ENCODE measurements around the gene NAXD.

NAXD gene

DNA sequence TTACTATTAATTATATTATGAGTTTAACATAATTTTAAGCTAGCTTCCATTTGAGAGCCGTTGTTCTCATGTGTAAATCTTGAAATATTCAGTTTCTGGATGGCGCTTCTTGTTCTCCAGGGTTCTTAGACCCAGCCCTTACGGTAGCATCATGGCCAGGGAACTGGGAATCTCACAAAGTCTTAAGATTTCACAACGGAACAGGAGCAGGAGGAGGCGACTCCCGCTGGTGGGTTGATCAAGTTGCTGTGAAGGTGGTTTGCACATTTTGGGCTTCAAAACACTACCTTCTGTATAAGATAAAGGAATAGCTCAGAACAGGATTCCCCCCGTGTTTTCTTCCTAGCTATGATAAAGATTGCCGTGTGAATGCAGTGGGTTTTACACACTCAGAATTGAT is 2.8 kb downstream of the NAXD start:
- no peaks in the 10 kb centered on the region for H3K9me3 ChIP-seq (ENCODE audit: insufficient read depth, low read depth, low read length)
- no peak overlapping the region; the same call in 1 of the 2 replicates for H3K4me3 ChIP-seq (ENCODE audit: low read length)
- H3K9ac ChIP-seq (ENCODE audit: low read depth, low read length): no peak overlapping the region
- peaks cover 12% of the 10 kb centered on the region; the same call in 1 of the 2 replicates for H3K36me3 ChIP-seq (ENCODE audit: insufficient read depth, low read length)
- H3K4me1 ChIP-seq (ENCODE audit: insufficient read depth, low read length): peaks cover 18% of the 10 kb centered on the region
- no peaks in the 10 kb centered on the region; the same call in 1 of the 2 replicates for H3K27me3 ChIP-seq (ENCODE audit: insufficient read depth, low read length)
- H3K27ac ChIP-seq (ENCODE audit: low read depth, low read length): no peak overlapping the region
- 82% methylated on average over 8 of the region's 8 CpGs for WGBS

DNA sequence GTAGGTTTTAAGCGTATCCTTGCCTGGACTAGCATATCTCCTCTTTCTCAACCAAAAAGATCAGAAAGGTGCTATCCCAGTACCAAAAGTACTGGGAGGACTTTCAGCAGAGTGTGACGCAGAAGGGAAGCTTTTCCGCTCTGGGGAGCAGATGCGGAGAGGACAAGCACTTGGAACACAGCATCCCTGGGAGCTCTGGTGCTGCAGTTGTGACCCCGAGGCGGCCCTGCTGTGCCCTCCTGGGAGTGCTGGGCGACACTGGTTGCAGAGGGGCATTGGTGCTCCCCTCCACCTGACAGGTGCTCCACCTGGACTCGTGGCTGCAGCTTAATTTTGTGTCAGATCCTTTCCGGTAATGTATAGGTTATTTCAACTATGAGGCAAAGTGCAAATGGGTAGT is 3.4 kb downstream of the NAXD start:
- H3K27me3 ChIP-seq (ENCODE audit: insufficient read depth, low read length): no peaks in the 10 kb centered on the region
- no peak overlapping the region for H3K27ac ChIP-seq (ENCODE audit: low read depth, low read length)
- H3K9me3 ChIP-seq (ENCODE audit: insufficient read depth, low read depth, low read length): no peaks in the 10 kb centered on the region
- peaks cover 18% of the 10 kb centered on the region for H3K4me1 ChIP-seq (ENCODE audit: insufficient read depth, low read length)
- 91% methylated on average over 9 of the region's 9 CpGs for WGBS
- no peak overlapping the region for H3K9ac ChIP-seq (ENCODE audit: low read depth, low read length)
- H3K4me3 ChIP-seq (ENCODE audit: low read length): no peak overlapping the region
- H3K36me3 ChIP-seq (ENCODE audit: insufficient read depth, low read length): peaks cover 15% of the 10 kb centered on the region; the same call in 1 of the 2 replicates

DNA sequence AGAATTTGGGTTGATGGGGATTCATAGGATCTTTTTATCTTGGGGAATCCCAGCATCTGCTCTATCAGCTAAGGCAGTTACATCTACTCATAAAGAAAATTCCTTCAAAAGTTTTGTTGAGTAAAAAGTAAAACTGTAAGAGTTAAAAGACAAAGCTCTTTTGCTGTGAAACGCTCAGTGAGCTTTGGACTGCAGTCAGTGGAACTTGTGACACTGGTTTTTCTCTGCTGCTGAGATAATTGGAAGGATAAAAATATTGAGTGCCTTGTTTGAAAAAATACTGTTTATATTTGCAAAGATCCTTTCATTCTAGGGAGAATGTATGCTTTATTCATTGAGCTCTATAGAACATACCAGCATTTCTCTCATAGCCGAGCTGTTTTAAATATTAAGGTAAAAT is 5.3 kb downstream of the NAXD start:
- H3K4me3 ChIP-seq (ENCODE audit: low read length): no peak overlapping the region
- H3K27me3 ChIP-seq (ENCODE audit: insufficient read depth, low read length): no peaks in the 10 kb centered on the region
- no peak overlapping the region for H3K27ac ChIP-seq (ENCODE audit: low read depth, low read length)
- no peaks in the 10 kb centered on the region for H3K9me3 ChIP-seq (ENCODE audit: insufficient read depth, low read depth, low read length)
- H3K36me3 ChIP-seq (ENCODE audit: insufficient read depth, low read length): peaks cover 15% of the 10 kb centered on the region; the same call in 1 of the 2 replicates
- WGBS: 94% methylated on average over 1 of the region's 2 CpGs
- no peak overlapping the region for H3K9ac ChIP-seq (ENCODE audit: low read depth, low read length)
- peaks cover 18% of the 10 kb centered on the region for H3K4me1 ChIP-seq (ENCODE audit: insufficient read depth, low read length)

DNA sequence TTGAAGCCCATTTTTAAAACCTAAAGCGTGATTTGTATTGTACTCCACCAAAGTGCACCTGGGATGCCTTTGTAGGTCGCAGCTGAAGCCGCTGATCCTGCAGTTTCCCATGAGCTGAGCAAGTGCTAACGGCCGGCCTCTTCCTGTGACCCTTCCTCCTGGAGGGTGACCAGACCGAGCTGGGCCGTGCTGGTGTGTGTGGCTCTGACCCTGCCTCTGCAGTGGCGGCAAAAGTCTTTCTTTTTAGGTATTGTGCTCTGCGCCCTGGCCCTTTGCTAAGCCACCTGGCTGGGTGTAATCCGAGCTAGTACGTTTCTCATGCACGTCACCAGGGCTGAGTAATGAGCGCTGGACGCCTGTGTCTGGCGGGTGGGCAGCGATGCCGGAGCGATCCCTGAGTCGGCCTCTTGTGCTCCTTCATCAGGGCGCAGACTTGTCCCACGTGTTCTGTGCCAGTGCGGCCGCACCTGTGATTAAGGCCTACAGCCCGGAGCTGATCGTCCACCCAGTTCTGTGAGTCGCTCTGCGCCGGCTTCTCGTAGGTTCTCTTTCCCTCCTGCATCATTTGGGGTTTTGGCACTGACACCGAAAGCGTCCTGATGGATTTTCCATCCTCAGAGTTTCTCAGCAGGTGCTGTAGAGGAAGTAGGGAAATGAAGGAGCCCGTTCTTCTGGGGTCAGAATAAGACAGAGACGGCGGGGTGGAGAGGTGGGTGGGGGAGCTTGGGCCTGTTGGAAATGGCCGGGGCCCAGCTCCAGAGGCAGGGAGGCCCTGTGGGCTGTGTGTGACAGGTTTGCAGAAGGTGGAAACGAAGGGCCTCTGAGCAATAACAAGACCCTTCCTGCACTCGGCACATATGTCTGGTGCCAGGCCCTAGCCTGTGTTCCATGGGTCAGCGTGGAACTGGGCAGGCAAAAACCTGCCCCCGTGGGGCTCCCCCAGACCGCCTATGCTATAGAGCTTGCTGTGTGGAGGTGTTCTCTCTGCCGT is 9.7 kb downstream of the NAXD start:
- Histone ChIP-seq H3K36me3 (ENCODE audit: insufficient read depth, low read length) (peaks cover 28% of the 10 kb centered on the region), H3K9me3 (ENCODE audit: insufficient read depth, low read depth, low read length) (no peaks in the 10 kb centered on the region), H3K9ac (ENCODE audit: low read depth, low read length) (no peak overlapping the region), H3K4me1 (ENCODE audit: insufficient read depth, low read length) (no peaks in the 10 kb centered on the region), H3K27me3 (ENCODE audit: insufficient read depth, low read length) (no peaks in the 10 kb centered on the region), H3K4me3 (ENCODE audit: low read length) (no peak overlapping the region), H3K27ac (ENCODE audit: low read depth, low read length) (no peak overlapping the region)
- 91% methylated on average over 40 of the region's 41 CpGs for WGBS

DNA sequence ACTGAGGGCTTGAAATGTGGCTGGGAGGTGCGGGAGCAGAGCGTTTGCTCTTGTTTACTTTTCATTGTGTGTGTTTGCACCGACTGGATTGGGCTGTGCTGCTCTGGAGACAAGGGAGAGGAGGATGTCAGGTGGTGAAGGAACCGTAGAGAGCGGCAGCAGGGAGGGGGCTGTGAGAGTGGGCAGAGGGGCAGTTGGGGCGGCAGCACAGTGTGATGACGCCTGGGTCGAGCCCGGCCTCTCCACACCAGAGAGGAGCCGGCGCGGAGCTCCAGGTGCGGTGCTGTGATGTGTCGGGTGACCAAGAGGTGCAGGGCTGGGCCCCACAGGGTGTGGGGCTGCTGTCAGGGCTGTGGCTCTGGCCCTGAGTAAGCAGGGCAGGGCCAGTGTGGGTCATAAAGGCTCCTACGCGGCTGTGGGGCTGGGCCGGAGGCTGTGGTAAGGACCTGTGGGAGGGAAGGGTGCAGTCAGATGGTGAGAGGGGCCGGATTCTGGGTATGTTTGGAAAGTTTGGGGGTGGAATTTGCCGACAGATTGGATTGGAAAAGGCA is 10.5 kb downstream of the NAXD start:
- Histone ChIP-seq H3K4me1 (ENCODE audit: insufficient read depth, low read length) (no peaks in the 10 kb centered on the region), H3K9me3 (ENCODE audit: insufficient read depth, low read depth, low read length) (no peaks in the 10 kb centered on the region), H3K27ac (ENCODE audit: low read depth, low read length) (no peak overlapping the region), H3K9ac (ENCODE audit: low read depth, low read length) (no peak overlapping the region), H3K36me3 (ENCODE audit: insufficient read depth, low read length) (peaks cover 29% of the 10 kb centered on the region), H3K27me3 (ENCODE audit: insufficient read depth, low read length) (no peaks in the 10 kb centered on the region), H3K4me3 (ENCODE audit: low read length) (no peak overlapping the region)
- WGBS: 88% methylated on average over 19 of the region's 19 CpGs

DNA sequence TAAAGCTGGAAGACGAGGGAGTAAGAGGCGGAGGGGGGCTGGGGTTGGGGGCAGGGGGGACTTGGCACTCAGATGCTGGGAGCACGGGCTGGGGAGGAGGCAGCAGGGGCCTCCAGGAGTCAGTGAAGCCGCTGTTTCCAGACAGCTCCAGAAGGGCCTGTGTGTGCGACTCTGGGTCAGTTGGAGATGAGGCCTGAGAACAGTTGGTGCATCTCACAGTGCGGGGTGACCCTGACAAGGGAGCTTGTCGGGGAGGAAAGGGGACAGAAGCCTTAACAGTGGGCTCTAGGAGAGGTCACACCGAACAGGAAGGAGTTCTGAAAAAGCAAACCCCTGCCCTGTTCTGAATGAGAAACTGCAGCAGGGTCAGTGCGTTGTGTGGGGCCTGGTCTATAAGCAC is 11.2 kb downstream of the NAXD start:
- Histone ChIP-seq H3K27ac (ENCODE audit: low read depth, low read length) (no peak overlapping the region), H3K27me3 (ENCODE audit: insufficient read depth, low read length) (no peaks in the 10 kb centered on the region), H3K4me3 (ENCODE audit: low read length) (no peak overlapping the region), H3K36me3 (ENCODE audit: insufficient read depth, low read length) (peaks cover 35% of the 10 kb centered on the region), H3K9me3 (ENCODE audit: insufficient read depth, low read depth, low read length) (no peaks in the 10 kb centered on the region), H3K4me1 (ENCODE audit: insufficient read depth, low read length) (no peaks in the 10 kb centered on the region), H3K9ac (ENCODE audit: low read depth, low read length) (no peak overlapping the region)
- WGBS: 86% methylated on average over 9 of the region's 9 CpGs

DNA sequence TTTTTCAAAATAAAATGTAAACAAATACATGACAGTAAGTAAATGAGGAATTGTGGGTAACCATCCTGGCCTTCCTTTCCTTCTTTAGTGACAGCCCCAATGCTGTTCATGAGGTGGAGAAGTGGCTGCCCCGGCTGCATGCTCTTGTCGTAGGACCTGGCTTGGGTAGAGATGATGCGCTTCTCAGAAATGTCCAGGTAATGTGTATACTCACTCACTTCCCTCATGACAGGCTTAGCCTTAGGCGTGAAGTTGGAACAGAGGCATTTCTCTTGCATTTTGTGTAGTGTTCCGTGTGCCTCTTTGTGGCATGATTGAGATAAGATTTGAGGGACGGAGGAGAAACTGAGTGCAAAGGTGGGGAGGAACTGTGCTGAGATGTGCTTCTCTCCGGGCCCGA is 12.0 kb downstream of the NAXD start:
- Histone ChIP-seq H3K27me3 (ENCODE audit: insufficient read depth, low read length) (no peaks in the 10 kb centered on the region), H3K9ac (ENCODE audit: low read depth, low read length) (no peak overlapping the region), H3K4me3 (ENCODE audit: low read length) (no peak overlapping the region), H3K9me3 (ENCODE audit: insufficient read depth, low read depth, low read length) (no peaks in the 10 kb centered on the region), H3K27ac (ENCODE audit: low read depth, low read length) (no peak overlapping the region), H3K4me1 (ENCODE audit: insufficient read depth, low read length) (no peaks in the 10 kb centered on the region), H3K36me3 (ENCODE audit: insufficient read depth, low read length) (peaks cover 34% of the 10 kb centered on the region)
- 95% methylated on average over 8 of the region's 8 CpGs for WGBS

DNA sequence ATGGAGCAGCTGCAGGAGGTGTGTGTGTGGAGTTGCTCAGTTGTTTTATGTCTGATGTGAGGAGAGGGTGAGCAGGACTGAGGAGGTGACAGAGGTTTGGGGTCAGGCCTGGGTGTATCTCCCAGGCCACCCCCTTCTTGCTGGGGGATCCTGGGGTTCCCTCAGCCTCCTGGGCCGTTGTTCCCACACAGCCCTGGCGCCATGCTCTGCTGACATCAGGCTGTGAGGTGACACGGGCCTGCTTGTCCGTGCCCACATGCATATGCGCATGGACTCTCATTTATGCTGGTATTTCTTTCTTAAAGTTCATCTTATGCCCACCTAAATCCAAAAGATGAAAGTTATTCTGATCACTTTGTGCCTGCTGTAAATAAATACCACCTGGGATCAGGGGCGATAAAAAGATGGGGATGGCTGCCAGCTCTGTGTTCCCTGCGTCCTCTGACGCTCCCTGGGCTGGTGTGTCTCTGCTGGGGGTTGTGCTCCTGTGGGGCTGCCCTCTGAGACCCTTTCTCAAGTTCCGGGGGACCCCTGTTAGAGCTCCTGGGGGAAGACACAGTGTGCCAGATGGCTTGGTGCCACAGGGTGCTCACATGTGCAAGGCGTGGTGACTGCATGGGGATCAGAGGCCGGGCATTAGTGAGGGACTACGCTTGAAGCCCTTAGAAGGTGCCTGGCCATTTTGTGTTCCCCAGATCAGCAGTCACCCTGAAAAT is 12.6 kb downstream of the NAXD start:
- H3K36me3 ChIP-seq (ENCODE audit: insufficient read depth, low read length): peaks cover 29% of the 10 kb centered on the region
- no peaks in the 10 kb centered on the region for H3K27me3 ChIP-seq (ENCODE audit: insufficient read depth, low read length)
- H3K27ac ChIP-seq (ENCODE audit: low read depth, low read length): no peak overlapping the region
- H3K4me1 ChIP-seq (ENCODE audit: insufficient read depth, low read length): no peaks in the 10 kb centered on the region
- no peaks in the 10 kb centered on the region for H3K9me3 ChIP-seq (ENCODE audit: insufficient read depth, low read depth, low read length)
- no peak overlapping the region for H3K9ac ChIP-seq (ENCODE audit: low read depth, low read length)
- no peak overlapping the region for H3K4me3 ChIP-seq (ENCODE audit: low read length)
- 94% methylated on average over 12 of the region's 12 CpGs for WGBS

DNA sequence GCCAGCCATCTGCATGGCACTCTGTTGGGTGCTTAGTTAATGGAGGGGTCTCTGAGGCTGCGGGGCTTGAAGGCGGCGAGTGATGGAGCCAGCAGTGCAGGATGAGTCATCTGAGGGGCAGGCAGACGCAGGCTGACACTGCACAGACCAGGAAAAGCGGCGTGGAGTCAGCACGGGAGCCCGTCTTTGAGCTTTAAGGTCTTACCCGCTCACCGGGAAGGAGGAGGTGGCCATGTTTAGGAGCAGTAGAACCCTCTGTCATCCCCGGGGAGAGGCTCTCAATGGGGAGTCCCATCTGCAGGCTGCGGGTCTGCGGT is 13.1 kb downstream of the NAXD start:
- Histone ChIP-seq H3K4me3 (ENCODE audit: low read length) (no peak overlapping the region), H3K9me3 (ENCODE audit: insufficient read depth, low read depth, low read length) (no peaks in the 10 kb centered on the region), H3K27ac (ENCODE audit: low read depth, low read length) (no peak overlapping the region), H3K4me1 (ENCODE audit: insufficient read depth, low read length) (no peaks in the 10 kb centered on the region), H3K36me3 (ENCODE audit: insufficient read depth, low read length) (peaks cover 24% of the 10 kb centered on the region), H3K27me3 (ENCODE audit: insufficient read depth, low read length) (no peaks in the 10 kb centered on the region), H3K9ac (ENCODE audit: low read depth, low read length) (no peak overlapping the region)
- WGBS: 79% methylated on average over 13 of the region's 13 CpGs

DNA sequence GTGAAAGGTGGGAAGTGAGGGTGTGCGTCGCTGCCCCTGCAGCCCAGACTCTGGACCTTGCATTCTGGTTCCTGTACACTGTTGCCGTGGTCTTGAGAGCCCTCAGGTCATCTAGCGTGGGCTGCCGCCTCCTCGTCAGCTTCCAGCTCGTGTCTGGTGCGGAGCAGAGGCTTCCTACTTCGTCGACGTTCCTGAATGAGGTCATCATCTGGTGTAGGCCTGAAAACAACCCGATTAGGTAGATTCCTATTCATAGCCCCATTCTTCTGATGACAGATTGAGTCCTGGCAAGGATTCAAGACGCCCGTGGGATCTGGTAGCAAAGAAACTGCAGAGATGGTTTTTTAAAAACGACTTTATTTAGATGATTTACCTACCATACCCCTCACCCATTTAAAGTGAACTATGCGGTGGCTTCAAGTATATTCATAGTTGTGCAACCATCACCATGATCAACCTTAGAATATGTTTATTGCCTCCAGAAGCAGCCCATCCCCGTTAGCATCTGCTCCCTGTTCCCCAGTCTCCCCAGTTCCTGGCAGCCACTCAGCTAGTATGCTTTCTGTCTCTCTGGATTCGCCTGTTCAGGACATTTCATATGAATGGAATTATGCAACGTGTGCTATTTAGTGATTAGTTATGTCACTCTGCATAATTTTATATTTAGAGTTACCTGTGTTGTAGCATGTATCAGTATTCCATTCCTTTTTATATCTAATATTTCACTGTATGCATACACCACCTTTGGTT is 13.8 kb downstream of the NAXD start:
- Histone ChIP-seq H3K27me3 (ENCODE audit: insufficient read depth, low read length) (no peaks in the 10 kb centered on the region), H3K9me3 (ENCODE audit: insufficient read depth, low read depth, low read length) (no peaks in the 10 kb centered on the region), H3K27ac (ENCODE audit: low read depth, low read length) (no peak overlapping the region), H3K4me3 (ENCODE audit: low read length) (no peak overlapping the region), H3K9ac (ENCODE audit: low read depth, low read length) (no peak overlapping the region), H3K36me3 (ENCODE audit: insufficient read depth, low read length) (peaks cover 27% of the 10 kb centered on the region), H3K4me1 (ENCODE audit: insufficient read depth, low read length) (no peaks in the 10 kb centered on the region)
- WGBS: 92% methylated on average over 19 of the region's 19 CpGs

DNA sequence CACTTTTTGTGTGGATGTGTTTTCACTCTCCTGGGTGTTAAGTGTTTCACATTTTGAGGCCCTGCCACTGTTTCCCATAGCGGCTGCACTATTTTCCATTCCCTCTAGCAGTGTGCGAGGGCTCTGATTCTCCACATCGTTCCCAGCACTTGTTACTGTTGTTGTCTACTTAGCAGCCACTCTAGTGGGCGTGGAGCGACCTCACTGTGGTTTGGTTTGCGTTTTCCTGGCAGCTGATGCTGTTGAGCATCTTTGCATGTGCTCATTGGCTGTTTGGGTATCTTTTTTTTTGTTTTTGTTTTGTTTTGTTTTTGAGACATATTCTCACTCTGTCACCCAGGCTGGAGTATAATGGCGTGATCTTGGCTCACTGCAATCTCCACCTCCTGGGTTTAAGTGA is 14.4 kb downstream of the NAXD start:
- no peak overlapping the region for H3K4me3 ChIP-seq (ENCODE audit: low read length)
- no peak overlapping the region for H3K9ac ChIP-seq (ENCODE audit: low read depth, low read length)
- H3K9me3 ChIP-seq (ENCODE audit: insufficient read depth, low read depth, low read length): no peaks in the 10 kb centered on the region
- H3K4me1 ChIP-seq (ENCODE audit: insufficient read depth, low read length): no peaks in the 10 kb centered on the region
- no peak overlapping the region for H3K27ac ChIP-seq (ENCODE audit: low read depth, low read length)
- 96% methylated on average over 7 of the region's 7 CpGs for WGBS
- peaks cover 33% of the 10 kb centered on the region for H3K36me3 ChIP-seq (ENCODE audit: insufficient read depth, low read length)
- H3K27me3 ChIP-seq (ENCODE audit: insufficient read depth, low read length): no peaks in the 10 kb centered on the region

Data from HUES64 (cell line).